ENCODE measurements around the gene UNC45A. TPM values are rescaled to one million over a fixed set of nuclear protein-coding genes. Genes with fewer than 3 reads are reported as not detected.

The UNC45A gene
- total and polyA plus RNA-seq, 2 of the 13 experiments (the other 11 are each of a cell fraction or from before 2014, with no cell fraction given) = 33.8 to 39.7 TPM

DNA sequence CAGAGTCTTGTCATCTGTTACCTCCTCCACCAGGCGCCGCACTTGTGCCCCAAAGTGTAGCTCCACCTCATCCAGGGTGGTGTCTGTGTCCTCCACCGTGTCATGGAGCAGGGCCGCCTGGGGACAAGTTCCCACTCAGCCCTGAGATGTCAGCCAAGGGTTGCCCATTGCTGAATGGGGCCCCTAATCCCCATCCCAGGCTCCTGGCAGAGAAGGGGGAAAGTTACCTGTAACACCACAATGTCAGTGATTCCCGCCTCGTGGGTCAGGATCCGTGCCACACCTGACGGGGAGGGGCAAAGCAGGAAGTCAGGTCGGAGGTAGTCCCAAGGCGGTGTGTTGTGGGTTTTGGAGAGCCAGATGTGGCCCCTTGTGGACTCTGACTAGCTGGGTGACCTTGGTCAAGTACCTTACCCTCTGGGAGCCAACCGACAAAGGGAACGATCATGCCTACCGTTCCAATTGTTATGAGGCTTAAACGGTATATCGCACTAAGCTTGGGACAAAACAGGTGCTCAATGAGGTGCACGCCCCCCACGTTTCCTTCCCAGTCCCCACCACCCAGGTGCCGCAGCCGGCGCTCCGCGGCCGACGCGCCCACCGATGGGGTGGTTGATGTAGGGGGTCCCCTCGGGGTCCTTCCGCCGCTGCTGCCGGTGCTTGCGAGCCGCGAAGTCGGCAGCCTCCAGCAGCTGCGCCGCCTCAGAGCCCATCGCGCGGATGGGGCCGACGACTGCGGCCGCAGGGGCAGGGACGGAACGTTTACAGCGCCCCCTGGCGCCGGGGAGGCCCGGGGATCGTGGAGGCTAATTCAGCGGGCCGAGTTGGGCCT lies 3.0 kb upstream of the UNC45A start, which contains the start of gene HDDC3 (continued):
- TF ChIP-seq, protein P1, sequence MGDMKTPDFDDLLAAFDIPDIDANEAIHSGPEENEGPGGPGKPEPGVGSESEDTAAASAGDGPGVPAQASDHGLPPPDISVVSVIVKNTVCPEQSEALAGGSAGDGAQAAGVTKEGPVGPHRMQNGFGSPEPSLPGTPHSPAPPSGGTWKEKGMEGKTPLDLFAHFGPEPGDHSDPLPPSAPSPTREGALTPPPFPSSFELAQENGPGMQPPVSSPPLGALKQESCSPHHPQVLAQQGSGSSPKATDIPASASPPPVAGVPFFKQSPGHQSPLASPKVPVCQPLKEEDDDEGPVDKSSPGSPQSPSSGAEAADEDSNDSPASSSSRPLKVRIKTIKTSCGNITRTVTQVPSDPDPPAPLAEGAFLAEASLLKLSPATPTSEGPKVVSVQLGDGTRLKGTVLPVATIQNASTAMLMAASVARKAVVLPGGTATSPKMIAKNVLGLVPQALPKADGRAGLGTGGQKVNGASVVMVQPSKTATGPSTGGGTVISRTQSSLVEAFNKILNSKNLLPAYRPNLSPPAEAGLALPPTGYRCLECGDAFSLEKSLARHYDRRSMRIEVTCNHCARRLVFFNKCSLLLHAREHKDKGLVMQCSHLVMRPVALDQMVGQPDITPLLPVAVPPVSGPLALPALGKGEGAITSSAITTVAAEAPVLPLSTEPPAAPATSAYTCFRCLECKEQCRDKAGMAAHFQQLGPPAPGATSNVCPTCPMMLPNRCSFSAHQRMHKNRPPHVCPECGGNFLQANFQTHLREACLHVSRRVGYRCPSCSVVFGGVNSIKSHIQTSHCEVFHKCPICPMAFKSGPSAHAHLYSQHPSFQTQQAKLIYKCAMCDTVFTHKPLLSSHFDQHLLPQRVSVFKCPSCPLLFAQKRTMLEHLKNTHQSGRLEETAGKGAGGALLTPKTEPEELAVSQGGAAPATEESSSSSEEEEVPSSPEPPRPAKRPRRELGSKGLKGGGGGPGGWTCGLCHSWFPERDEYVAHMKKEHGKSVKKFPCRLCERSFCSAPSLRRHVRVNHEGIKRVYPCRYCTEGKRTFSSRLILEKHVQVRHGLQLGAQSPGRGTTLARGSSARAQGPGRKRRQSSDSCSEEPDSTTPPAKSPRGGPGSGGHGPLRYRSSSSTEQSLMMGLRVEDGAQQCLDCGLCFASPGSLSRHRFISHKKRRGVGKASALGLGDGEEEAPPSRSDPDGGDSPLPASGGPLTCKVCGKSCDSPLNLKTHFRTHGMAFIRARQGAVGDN (CRISPR knock-in tag; IDR thresholded peaks at IDR 0.05) = peak; percentile 92
- TF ChIP-seq ZFP90 (CRISPR knock-in tag; IDR thresholded peaks at IDR 0.05; ENCODE audit: borderline replicate concordance) = no peak; the same call in 1 of the 2 replicates
- peak; percentile 71 for TF ChIP-seq BORCS8-MEF2B (CRISPR knock-in tag; IDR thresholded peaks at IDR 0.05)
- TF ChIP-seq ZNF263 (CRISPR knock-in tag; IDR thresholded peaks at IDR 0.05) = peak; percentile 89
- no peak for TF ChIP-seq CENPT (CRISPR knock-in tag; IDR thresholded peaks at IDR 0.05; ENCODE audit: low read depth)
- TF ChIP-seq ZNF513 (CRISPR knock-in tag; conservative IDR thresholded peaks at IDR 0.05) = no peak
- TF ChIP-seq ZBTB10 (CRISPR knock-in tag; IDR thresholded peaks at IDR 0.05; ENCODE audit: borderline replicate concordance) = no peak
- TF ChIP-seq HMGA1 (CRISPR knock-in tag; conservative IDR thresholded peaks at IDR 0.05) = no peak
- TF ChIP-seq, protein P2, sequence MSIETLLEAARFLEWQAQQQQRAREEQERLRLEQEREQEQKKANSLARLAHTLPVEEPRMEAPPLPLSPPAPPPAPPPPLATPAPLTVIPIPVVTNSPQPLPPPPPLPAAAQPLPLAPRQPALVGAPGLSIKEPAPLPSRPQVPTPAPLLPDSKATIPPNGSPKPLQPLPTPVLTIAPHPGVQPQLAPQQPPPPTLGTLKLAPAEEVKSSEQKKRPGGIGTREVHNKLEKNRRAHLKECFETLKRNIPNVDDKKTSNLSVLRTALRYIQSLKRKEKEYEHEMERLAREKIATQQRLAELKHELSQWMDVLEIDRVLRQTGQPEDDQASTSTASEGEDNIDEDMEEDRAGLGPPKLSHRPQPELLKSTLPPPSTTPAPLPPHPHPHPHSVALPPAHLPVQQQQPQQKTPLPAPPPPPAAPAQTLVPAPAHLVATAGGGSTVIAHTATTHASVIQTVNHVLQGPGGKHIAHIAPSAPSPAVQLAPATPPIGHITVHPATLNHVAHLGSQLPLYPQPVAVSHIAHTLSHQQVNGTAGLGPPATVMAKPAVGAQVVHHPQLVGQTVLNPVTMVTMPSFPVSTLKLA (IDR thresholded peaks at IDR 0.05) = no peak
- no peak for TF ChIP-seq SP140L (CRISPR knock-in tag; IDR thresholded peaks at IDR 0.05; ENCODE audit: borderline replicate concordance)
- TF ChIP-seq NR1H2 (CRISPR knock-in tag; IDR thresholded peaks at IDR 0.05; ENCODE audit: borderline replicate concordance, low read depth) = no peak
- TF ChIP-seq PATZ1 (CRISPR knock-in tag; IDR thresholded peaks at IDR 0.05) = peak; percentile 65
- TF ChIP-seq TBX3 (IDR thresholded peaks at IDR 0.05; ENCODE audit: borderline replicate concordance) = no peak

Data from HepG2 (cell line).